ENCODE data around the gene CTDSPL.

Gene CTDSPL

GRCh38 chr3:38015485-38015884 is 153.8 kb downstream of the CTDSPL start:
- Histone ChIP-seq H3K27me3 (ENCODE audit: insufficient read depth, poor library complexity, severe bottlenecking) (no peaks in the 10 kb centered on the region), H3K27ac (replicated peaks) (no peak overlapping the region), H3K4me3 (replicated peaks; ENCODE audit: insufficient read depth, low read length) (no peak overlapping the region)
- TF ChIP-seq SPI1 (IDR thresholded peaks at IDR 0.05; ENCODE audit: borderline replicate concordance, low read depth) (no peak), REST (IDR thresholded peaks at IDR 0.05; ENCODE audit: insufficient replicate concordance, low read depth) (no peak)
- no peak for DNase-seq (ENCODE audit: low read depth in 1 of 2, low spot score in 1 of 2)

- Histone ChIP-seq H3K27me3 (ENCODE audit: insufficient read depth, poor library complexity, severe bottlenecking) (no peaks in the 10 kb centered on the region), H3K27ac (replicated peaks) (no peak overlapping the region), H3K4me3 (replicated peaks; ENCODE audit: insufficient read depth, low read length) (no peak overlapping the region)
- no peak for DNase-seq (ENCODE audit: low read depth in 1 of 2, low spot score in 1 of 2)
- TF ChIP-seq GABPA (IDR thresholded peaks at IDR 0.05; ENCODE audit: low read depth), result no peak
- no peak for TF ChIP-seq REST (IDR thresholded peaks at IDR 0.05; ENCODE audit: insufficient replicate concordance, low read depth)
- no peak for TF ChIP-seq SPI1 (IDR thresholded peaks at IDR 0.05; ENCODE audit: borderline replicate concordance, low read depth)
- TF ChIP-seq POLR2AphosphoS5 (IDR thresholded peaks at IDR 0.05; ENCODE audit: low read depth), result no peak
- no peak for TF ChIP-seq CTCF (IDR thresholded peaks at IDR 0.05; ENCODE audit: insufficient read depth, low read length)
Observed at GRCh38 chr3:38015984-38016383, 154.3 kb downstream of the CTDSPL start.

GRCh38 chr3:38016410-38016809 is 154.7 kb downstream of the CTDSPL start:
- Histone ChIP-seq H3K4me3 (replicated peaks; ENCODE audit: insufficient read depth, low read length) (no peak overlapping the region), H3K27ac (replicated peaks) (no peak overlapping the region), H3K27me3 (ENCODE audit: insufficient read depth, poor library complexity, severe bottlenecking) (no peaks in the 10 kb centered on the region)
- TF ChIP-seq CTCF (IDR thresholded peaks at IDR 0.05; ENCODE audit: insufficient read depth, low read length) (no peak), SPI1 (IDR thresholded peaks at IDR 0.05; ENCODE audit: borderline replicate concordance, low read depth) (no peak), REST (IDR thresholded peaks at IDR 0.05; ENCODE audit: insufficient replicate concordance, low read depth) (no peak), POLR2AphosphoS5 (IDR thresholded peaks at IDR 0.05; ENCODE audit: low read depth) (no peak), GABPA (IDR thresholded peaks at IDR 0.05; ENCODE audit: low read depth) (no peak)
- DNase-seq (ENCODE audit: low read depth in 1 of 2, low spot score in 1 of 2), result no peak

All from HL-60 (cell line).